ENCODE results near the gene TTC13. TPM values are rescaled to one million over a fixed set of nuclear protein-coding genes. Genes with fewer than 3 reads are reported as not detected.

Gene TTC13
- total RNA-seq, 3 donors from 2014 or later, result 20.5 to 26.6 (median 22.0) TPM

GRCh38 chr1:230926182-230926581 is 52.5 kb downstream of the TTC13 start:
- Histone ChIP-seq H3K4me3 (no peak overlapping the region), H3K27me3 (no peaks in the 10 kb centered on the region), H3K9me3 (no peaks in the 10 kb centered on the region), H3K36me3 (peaks cover 4% of the 10 kb centered on the region), H3K27ac (no peak overlapping the region), H3K4me1 (no peaks in the 10 kb centered on the region)
- intact Hi-C loops (cut with DNase I; ENCODE audit: low total_unique reads), result no loop called here
- TF ChIP-seq POLR2AphosphoS5 (IDR thresholded peaks at IDR 0.05) (no peak), CTCF (IDR thresholded peaks at IDR 0.05) (no peak), POLR2A (IDR thresholded peaks at IDR 0.05) (no peak)
- DNase-seq (ENCODE audit: low spot score in 2 of 2), result no peak

- no peak overlapping the region for H3K27ac ChIP-seq
- intact Hi-C loops (cut with DNase I; ENCODE audit: low total_unique reads), result no loop called here
- H3K36me3 ChIP-seq, result no peaks in the 10 kb centered on the region
- no peaks in the 10 kb centered on the region for H3K9me3 ChIP-seq
- no peaks in the 10 kb centered on the region for H3K4me1 ChIP-seq
- TF ChIP-seq POLR2AphosphoS5 (IDR thresholded peaks at IDR 0.05), result no peak
- TF ChIP-seq POLR2A (IDR thresholded peaks at IDR 0.05), result no peak
- no peak for TF ChIP-seq CTCF (IDR thresholded peaks at IDR 0.05)
- no peak for DNase-seq (ENCODE audit: low spot score in 2 of 2)
- H3K4me3 ChIP-seq, result no peak overlapping the region
- H3K27me3 ChIP-seq, result no peaks in the 10 kb centered on the region
Measured at GRCh38 chr1:230925608-230926007, 53.1 kb downstream of the TTC13 start.

GRCh38 chr1:230923176-230923575 is 55.5 kb downstream of the TTC13 start:
- Histone ChIP-seq H3K4me3 (no peak overlapping the region), H3K9me3 (no peaks in the 10 kb centered on the region), H3K27me3 (no peaks in the 10 kb centered on the region), H3K36me3 (no peaks in the 10 kb centered on the region), H3K27ac (no peak overlapping the region), H3K4me1 (no peaks in the 10 kb centered on the region)
- DNase-seq (ENCODE audit: low spot score in 2 of 2), result no peak
- intact Hi-C loops (cut with DNase I; ENCODE audit: low total_unique reads), result loop anchor here (5.0 kb wide), 1 partner anchor 134 kb away; no protein-coding TSS in a partner anchor
- no peak for TF ChIP-seq POLR2AphosphoS5 (IDR thresholded peaks at IDR 0.05)
- no peak for TF ChIP-seq CTCF (IDR thresholded peaks at IDR 0.05)
- no peak for TF ChIP-seq POLR2A (IDR thresholded peaks at IDR 0.05)

GRCh38 chr1:230922620-230923019 is 56.0 kb downstream of the TTC13 start:
- H3K4me1 ChIP-seq, result no peaks in the 10 kb centered on the region
- H3K27ac ChIP-seq, result no peak overlapping the region
- no peaks in the 10 kb centered on the region for H3K36me3 ChIP-seq
- no peaks in the 10 kb centered on the region for H3K27me3 ChIP-seq
- no peaks in the 10 kb centered on the region for H3K9me3 ChIP-seq
- intact Hi-C loops (cut with DNase I; ENCODE audit: low total_unique reads), result loop anchor here (5.0 kb wide), 1 partner anchor 135 kb away; no protein-coding TSS in a partner anchor
- TF ChIP-seq POLR2A (IDR thresholded peaks at IDR 0.05) (no peak), CTCF (IDR thresholded peaks at IDR 0.05) (no peak), POLR2AphosphoS5 (IDR thresholded peaks at IDR 0.05) (no peak)
- no peak for DNase-seq (ENCODE audit: low spot score in 2 of 2)
- no peak overlapping the region for H3K4me3 ChIP-seq

- Histone ChIP-seq H3K27me3 (no peaks in the 10 kb centered on the region), H3K9me3 (no peaks in the 10 kb centered on the region), H3K27ac (no peak overlapping the region), H3K36me3 (no peaks in the 10 kb centered on the region), H3K4me3 (no peak overlapping the region), H3K4me1 (no peaks in the 10 kb centered on the region)
- TF ChIP-seq CTCF (IDR thresholded peaks at IDR 0.05) (no peak), POLR2AphosphoS5 (IDR thresholded peaks at IDR 0.05) (no peak)
- no peak for DNase-seq (ENCODE audit: low spot score in 2 of 2)
- intact Hi-C loops (cut with DNase I; ENCODE audit: low total_unique reads), result loop anchor here (5.0 kb wide), 1 partner anchor 562 kb away; no protein-coding TSS in a partner anchor
Measured at GRCh38 chr1:230919207-230919606, 59.5 kb downstream of the TTC13 start.

Data from breast epithelium (tissue), 4 donors.